HL-60 (cell line): ENCODE measurements around the gene VPS13A.

Experiments used
- DNase-seq, 2 experiments: peaks; one replicate each; pipeline ENCODE4 v3.0.0-alpha.2; 2010 to 2020; ENCODE audit warnings: low read depth in 1 of 2, low spot score in 1 of 2
- H3K27ac ChIP-seq: fragments of 250-450 bp; sonication (Bioruptor Pico); replicated peaks from 2 replicates; pipeline ENCODE4 v1.5.1; 2020; ENCODE audit warnings: mild to moderate bottlenecking, moderate library complexity
- H3K27me3 ChIP-seq: fragments of 250-450 bp; sonication (Bioruptor Pico); 2 replicates; pipeline ENCODE4 v1.5.1; 2021; ENCODE audit warnings: mild to moderate bottlenecking, moderate library complexity; ENCODE audit not compliant: insufficient read depth, poor library complexity, severe bottlenecking
- H3K4me3 ChIP-seq: replicated peaks from 2 replicates; pipeline ENCODE4 v1.5.1; 2011; ENCODE audit warnings: mild to moderate bottlenecking, control low read depth, low read length; ENCODE audit not compliant: insufficient read depth
- GABPA ChIP-seq: IDR thresholded peaks from 2 replicates; pipeline ENCODE4 v1.6.1; 2012; ENCODE audit warnings: low read depth
- POLR2AphosphoS5 ChIP-seq: IDR thresholded peaks from 2 replicates; pipeline ENCODE4 v1.6.1; 2012; ENCODE audit warnings: low read depth
- SPI1 ChIP-seq: IDR thresholded peaks from 2 replicates; pipeline ENCODE4 v1.6.1; 2012; ENCODE audit warnings: low read depth, mild to moderate bottlenecking, borderline replicate concordance
- TF ChIP-seq, protein P1 (sequence below): IDR thresholded peaks from 2 replicates; pipeline ENCODE4 v1.6.1; 2012; ENCODE audit warnings: low read depth; ENCODE audit not compliant: insufficient replicate concordance
- TF ChIP-seq, protein P2 (sequence below): IDR thresholded peaks from one replicate; pipeline ENCODE4 v1.5.1; 2011; ENCODE audit warnings: low read length, control low read depth, inconsistent platforms; ENCODE audit not compliant: insufficient read depth

The VPS13A gene

GRCh38 chr9:77161966-77162365 is 15.4 kb upstream of the VPS13A start:
- TF ChIP-seq GABPA, result no peak
- no peaks in the 10 kb centered on the region for H3K27me3 ChIP-seq
- no peak overlapping the region for H3K27ac ChIP-seq
- no peak overlapping the region for H3K4me3 ChIP-seq
- no peak for DNase-seq

DNA sequence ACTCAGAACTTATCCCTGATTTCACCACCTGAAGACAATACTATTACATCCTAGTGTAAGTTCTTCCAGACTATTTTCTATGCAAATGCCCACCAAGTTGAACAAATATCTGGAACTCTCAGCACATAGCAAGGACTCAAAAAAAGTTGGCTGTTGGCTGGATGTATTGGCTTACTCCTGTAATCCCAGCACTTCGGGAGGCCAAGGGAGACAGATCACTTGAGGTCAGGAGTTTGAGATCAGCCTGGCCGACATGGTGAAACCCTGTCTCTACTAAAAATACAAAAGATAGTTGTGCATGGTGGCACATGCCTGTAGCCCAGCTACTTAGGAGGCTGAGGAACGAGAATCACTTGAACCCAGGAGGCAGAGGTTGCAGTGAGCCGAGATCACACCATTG is 15.0 kb upstream of the VPS13A start:
- no peak for TF ChIP-seq SPI1
- TF ChIP-seq, protein P1, sequence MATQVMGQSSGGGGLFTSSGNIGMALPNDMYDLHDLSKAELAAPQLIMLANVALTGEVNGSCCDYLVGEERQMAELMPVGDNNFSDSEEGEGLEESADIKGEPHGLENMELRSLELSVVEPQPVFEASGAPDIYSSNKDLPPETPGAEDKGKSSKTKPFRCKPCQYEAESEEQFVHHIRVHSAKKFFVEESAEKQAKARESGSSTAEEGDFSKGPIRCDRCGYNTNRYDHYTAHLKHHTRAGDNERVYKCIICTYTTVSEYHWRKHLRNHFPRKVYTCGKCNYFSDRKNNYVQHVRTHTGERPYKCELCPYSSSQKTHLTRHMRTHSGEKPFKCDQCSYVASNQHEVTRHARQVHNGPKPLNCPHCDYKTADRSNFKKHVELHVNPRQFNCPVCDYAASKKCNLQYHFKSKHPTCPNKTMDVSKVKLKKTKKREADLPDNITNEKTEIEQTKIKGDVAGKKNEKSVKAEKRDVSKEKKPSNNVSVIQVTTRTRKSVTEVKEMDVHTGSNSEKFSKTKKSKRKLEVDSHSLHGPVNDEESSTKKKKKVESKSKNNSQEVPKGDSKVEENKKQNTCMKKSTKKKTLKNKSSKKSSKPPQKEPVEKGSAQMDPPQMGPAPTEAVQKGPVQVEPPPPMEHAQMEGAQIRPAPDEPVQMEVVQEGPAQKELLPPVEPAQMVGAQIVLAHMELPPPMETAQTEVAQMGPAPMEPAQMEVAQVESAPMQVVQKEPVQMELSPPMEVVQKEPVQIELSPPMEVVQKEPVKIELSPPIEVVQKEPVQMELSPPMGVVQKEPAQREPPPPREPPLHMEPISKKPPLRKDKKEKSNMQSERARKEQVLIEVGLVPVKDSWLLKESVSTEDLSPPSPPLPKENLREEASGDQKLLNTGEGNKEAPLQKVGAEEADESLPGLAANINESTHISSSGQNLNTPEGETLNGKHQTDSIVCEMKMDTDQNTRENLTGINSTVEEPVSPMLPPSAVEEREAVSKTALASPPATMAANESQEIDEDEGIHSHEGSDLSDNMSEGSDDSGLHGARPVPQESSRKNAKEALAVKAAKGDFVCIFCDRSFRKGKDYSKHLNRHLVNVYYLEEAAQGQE, result no peak
- TF ChIP-seq, protein P2, sequence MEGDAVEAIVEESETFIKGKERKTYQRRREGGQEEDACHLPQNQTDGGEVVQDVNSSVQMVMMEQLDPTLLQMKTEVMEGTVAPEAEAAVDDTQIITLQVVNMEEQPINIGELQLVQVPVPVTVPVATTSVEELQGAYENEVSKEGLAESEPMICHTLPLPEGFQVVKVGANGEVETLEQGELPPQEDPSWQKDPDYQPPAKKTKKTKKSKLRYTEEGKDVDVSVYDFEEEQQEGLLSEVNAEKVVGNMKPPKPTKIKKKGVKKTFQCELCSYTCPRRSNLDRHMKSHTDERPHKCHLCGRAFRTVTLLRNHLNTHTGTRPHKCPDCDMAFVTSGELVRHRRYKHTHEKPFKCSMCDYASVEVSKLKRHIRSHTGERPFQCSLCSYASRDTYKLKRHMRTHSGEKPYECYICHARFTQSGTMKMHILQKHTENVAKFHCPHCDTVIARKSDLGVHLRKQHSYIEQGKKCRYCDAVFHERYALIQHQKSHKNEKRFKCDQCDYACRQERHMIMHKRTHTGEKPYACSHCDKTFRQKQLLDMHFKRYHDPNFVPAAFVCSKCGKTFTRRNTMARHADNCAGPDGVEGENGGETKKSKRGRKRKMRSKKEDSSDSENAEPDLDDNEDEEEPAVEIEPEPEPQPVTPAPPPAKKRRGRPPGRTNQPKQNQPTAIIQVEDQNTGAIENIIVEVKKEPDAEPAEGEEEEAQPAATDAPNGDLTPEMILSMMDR, result no peak
- TF ChIP-seq GABPA, result no peak
- TF ChIP-seq POLR2AphosphoS5, result no peak
- Histone ChIP-seq H3K27me3 (no peaks in the 10 kb centered on the region), H3K4me3 (no peak overlapping the region), H3K27ac (no peak overlapping the region)
- no peak for DNase-seq

GRCh38 chr9:77163884-77164283 is 13.4 kb upstream of the VPS13A start:
- no peak for TF ChIP-seq POLR2AphosphoS5
- TF ChIP-seq, protein P1, result no peak
- TF ChIP-seq, protein P2, result no peak
- no peak for TF ChIP-seq GABPA
- no peak for TF ChIP-seq SPI1
- H3K27me3 ChIP-seq, result no peaks in the 10 kb centered on the region
- H3K4me3 ChIP-seq, result no peak overlapping the region
- no peak overlapping the region for H3K27ac ChIP-seq
- DNase-seq, result no peak

DNA sequence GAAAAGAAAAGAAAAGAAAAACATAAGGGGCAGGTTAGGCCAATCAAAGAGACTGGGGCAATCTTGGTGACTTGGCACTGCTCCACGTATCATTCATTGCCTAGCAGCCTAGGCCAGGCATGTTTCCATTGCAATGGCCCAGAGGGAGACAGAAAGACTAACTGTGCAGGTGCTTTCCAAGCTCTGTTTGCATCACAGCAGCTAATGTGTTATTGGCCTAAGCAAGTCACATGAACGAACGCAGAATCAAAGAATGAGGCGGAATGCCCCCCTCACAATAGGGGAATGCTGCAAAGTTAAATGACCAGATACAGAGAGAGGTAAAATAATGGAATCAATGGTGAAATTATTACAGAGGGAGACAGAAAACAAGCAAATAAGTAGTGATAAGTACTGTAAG is 11.1 kb upstream of the VPS13A start:
- no peak for DNase-seq
- Histone ChIP-seq H3K27ac (no peak overlapping the region), H3K4me3 (no peak overlapping the region), H3K27me3 (no peaks in the 10 kb centered on the region)
- TF ChIP-seq, protein P1, result no peak
- TF ChIP-seq SPI1 (no peak), POLR2AphosphoS5 (no peak), GABPA (no peak)
- TF ChIP-seq, protein P2, result no peak
